CD4-positive, alpha-beta T cell treated with Interleukin-17A for 1 hour (primary cell): ENCODE measurements around the gene PTPRCAP.
A peak's percentile ranks its signal among the peaks of the same experiment; 100 is the strongest.

ENCODE experiments used
- DNase-seq: peaks from one replicate; pipeline ENCODE4 v3.0.0-alpha.2; 2020

Gene PTPRCAP

GRCh38 chr11:67464411-67465188 lies 27.1 kb upstream of the PTPRCAP start:
- DNase-seq: peak; percentile 96

DNA sequence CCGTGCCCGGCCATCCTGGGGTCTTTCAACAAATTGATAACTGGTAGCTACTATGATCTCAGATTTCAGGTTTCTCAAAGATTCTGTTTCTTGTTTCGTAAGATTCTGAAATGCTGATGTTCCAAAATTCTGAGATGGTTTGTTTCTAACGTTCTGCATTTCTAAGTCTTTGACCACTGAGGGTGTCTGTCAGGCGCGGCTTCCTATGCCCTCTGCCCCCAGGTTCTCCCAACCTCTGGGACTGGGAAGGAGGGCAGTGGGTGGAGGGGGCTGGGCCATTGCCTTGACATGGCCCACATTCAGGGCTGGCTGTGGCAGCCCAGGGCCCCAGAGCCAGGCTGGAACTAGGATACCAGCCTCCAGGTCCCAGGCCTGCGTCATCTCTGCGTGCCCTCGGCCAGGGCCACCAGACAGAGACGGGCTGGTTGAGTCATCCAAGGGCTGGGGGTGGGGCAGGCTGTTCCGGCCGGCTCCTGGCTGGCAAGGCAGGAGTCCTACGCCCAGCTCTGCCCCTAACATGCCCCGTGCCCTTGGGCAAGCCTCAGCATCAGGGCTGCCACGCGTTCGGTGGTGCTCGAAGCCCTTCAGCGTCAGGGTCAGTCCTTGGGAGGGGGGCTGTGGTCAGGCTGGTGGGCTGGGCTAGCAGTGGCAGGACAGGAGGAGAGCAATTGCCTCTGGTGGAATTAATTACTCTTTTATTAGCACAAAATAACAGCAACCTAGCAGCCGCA lies 26.4 kb upstream of the PTPRCAP start:
- DNase-seq: no peak

DNA sequence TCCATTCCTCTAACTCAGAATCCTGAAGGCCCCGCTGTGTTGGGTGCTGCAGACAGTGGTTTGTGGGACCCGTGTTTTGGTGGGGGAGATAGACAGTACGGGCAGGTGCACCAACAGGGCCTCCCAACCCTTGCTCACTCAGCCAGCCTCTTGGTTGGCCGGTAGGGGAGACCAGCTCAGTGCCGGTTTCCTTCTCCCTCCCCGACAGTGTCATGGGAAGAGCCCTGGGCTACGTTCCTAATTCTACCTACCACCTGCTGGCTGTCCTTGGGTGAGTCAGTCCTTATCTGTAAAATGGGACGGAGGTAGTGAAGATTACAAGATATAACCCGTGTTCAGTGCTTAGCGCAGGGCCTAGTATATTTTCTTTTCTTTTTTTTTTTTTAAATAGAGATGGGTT lies 25.7 kb upstream of the PTPRCAP start:
- no peak for DNase-seq

- no peak for DNase-seq
These were observed 20.8 kb upstream of the PTPRCAP start for GRCh38 chr11:67458266-67458665.

DNA sequence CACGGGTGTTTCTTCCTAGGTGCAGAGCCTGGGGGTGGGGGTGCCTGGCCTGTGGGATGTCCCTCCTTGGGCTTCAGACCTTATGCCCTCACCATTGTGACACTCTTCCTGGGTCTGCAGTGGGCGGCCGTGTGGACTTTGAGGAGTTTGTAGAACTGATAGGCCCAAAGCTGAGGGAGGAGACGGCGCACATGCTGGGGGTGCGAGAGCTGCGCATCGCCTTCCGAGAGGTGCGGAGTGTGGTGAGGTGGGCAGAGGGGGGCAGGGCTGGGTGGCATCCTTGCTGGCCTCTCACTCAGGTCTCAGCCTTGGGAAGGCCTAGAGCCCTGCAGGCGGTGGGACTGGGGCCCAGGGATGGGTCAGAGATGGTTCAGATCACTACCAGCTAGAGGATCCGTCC lies 20.0 kb upstream of the PTPRCAP start:
- no peak for DNase-seq

DNA sequence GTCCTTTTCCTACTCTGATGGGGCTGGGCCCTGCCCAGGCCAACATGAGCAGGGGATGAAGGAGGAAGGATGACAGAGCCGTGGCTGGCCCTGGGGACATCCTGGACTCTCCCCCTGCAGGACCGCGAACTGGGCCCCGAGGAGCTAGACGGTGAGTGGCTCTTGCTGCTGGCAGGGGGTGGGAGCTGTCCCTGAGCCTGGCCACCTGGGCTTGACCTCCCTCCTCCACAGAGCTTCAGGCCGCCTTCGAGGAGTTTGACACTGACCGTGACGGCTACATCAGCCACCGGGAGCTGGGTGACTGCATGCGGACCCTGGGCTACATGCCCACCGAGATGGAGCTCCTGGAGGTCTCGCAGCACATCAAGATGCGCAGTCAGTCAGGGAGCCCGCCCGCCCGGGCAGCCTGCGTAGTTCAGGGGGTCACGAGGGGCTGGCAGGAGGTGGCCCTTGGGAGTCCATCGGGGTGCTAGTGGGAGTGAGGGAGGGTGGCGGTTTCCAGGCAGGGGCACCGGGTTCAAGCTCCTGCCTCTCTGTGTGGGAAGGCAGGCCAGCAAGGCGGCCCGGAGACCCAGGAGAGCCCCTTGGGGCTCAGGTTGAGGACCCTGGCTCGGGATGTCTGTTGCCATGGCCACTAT lies 18.7 kb upstream of the PTPRCAP start:
- no peak for DNase-seq

DNA sequence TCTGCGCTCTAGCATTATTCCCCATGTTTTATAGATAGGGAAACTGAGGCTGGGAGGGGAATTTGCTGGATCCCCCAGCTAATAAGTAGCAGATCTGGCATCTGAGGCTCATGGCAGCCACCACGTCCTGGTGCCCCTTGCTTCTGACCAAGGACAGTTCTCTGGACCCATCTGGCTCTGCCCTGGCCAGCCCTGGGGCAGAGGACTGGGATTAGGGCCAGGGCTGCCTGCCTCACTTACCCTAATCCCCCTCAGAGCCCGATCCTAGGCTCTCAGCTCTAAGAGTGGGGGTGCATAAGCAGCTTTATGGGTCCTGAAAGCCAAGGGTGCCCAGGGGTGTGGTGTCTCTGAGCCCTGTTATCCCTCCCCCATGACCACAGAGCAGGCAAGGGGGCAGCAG lies 17.6 kb upstream of the PTPRCAP start, which contains the start of gene CABP4:
Gene CABP4 (plus strand): TSS at position 301 of the 400 bp plus-strand sequence. CDS start 70 bp downstream, at position 371.
- DNase-seq: no peak

DNA sequence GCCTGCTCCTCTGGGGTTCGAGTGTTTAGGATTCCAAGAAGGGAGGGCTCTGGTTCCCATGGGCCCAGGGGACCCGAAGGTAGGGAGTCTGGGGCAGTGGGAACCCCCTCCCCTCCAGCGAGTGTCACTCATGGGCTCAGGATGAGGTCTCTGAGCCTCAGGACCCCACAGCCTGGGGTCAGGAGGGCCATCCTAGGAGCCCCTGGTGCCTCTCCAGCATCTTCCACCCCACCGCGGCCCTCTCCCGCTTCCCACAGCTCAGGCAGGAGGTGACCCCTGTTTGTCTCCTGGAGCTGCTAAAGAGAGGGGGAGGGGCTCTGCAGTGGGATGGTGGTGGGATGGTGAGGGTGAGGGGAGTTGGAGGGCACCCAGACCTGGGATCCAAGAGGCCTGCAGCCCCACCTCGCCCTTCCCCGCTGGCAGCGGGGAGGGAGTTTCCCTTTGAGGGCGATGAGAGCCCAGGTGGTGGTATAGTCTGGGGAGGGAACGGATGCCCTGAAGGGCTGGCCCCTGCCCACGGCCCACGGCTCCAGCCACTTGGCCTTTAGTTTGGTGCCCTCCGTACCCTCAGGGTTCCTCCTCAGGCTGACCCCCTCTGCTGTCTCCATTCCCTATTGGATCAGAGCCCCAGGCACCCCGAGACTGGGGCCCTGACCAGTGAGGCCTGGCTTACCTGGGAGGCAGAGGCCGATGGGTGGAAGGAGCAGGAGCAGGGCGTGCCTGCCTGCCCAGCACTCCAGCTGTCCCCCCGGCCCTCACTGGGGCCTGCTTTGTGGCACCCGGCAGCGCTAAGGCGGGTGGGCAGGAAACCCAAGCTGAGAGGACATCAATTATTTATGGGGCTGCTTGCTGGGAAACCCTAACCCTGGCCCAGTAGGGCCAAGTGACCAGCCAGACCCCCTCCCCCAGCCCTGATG lies 16.6 kb upstream of the PTPRCAP start:
- no peak for DNase-seq

DNA sequence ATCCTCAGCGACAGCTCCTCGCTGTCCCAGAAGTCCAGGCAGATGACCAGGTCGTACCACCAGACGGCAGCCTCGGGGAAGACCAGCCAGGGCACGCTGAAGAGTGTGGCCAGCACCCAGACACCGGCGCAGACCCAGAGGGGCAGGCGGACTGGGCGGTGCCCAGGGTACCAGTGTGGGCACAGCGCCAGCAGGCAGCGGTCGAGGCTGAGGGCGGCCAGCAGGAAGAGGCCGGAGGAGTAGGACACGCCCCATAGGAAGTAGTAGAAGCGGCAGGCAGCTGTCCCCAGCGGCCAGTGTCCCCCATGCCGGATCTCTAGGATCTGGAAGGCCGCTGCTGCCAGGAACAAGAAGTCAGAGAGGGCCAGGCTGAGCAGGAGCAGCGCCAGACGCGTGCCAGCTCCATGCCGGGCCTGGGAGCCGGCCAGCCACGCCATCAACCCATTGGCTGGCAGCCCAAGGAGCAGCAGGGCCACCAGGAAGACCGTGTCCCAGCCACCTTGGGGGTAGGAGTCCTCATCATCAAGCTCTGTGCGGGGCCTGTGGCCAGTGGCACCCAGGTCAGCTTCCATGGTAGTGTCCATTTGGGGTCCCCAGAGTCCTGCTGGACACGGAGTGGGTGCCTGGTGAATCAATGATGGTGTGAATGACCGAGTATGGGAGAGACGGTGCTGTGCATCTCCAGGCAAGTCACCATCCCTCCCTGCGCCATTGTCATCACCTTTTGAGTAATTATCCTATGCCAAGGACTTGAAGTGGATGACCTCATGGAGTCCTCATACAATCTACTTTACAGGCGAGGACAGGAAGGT lies 14.9 kb upstream of the PTPRCAP start, which contains the start of gene GPR152:
Gene GPR152 (minus strand): TSS at position 589 of the 812 bp plus-strand sequence. CDS start 5 bp downstream, at position 584.
- DNase-seq: no peak

- DNase-seq: no peak
These were observed 14.1 kb upstream of the PTPRCAP start for GRCh38 chr11:67451658-67451976.

DNA sequence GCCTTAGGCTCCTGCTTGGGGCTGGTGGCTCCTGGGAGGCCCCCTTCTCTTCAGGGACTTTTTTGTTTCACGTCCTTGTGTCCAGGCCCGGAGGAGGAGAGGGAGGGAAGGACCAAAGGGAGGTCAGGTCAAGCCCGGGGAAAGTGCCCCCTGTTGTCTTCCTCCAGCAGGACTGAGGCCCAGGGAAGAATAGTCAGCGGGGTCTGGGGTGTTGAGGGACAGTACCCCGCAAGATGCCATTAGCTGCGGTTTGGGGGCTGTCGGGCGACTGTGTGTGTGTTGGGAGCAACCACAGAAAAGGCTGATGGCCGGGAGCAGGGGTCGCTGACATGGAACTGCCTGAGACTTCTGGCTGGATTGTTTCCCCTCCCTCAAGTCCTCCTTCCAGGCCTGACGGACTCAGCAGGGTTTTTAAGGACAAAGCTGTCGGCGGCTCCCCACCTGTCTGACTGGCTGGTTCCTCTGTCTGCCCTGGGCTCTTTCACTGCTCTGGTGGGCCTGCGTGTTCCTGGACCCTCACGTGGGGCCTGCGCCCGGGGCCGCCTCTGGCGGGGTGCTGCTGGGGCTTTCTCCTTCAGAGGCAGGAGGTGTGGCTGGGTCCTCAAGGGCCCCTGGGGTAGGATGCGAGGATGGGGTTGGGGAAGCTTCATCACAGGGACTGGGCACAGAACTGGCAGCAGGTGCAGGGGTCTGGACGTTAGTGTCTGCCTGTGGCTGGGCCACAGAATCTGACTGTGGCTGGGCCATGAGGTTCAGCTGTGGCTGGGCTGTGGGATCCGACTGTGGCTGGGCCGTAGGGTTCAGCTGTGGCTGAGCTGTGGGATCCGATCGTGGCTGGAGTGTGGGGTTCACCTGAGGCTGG lies 13.5 kb upstream of the PTPRCAP start:
- DNase-seq: no peak

- no peak for DNase-seq
These were observed 11.8 kb upstream of the PTPRCAP start for GRCh38 chr11:67449116-67449844.

- DNase-seq: no peak
These were observed 10.7 kb upstream of the PTPRCAP start for GRCh38 chr11:67448220-67448609.

GRCh38 chr11:67445515-67445914 lies 8.0 kb upstream of the PTPRCAP start:
- DNase-seq: no peak

DNA sequence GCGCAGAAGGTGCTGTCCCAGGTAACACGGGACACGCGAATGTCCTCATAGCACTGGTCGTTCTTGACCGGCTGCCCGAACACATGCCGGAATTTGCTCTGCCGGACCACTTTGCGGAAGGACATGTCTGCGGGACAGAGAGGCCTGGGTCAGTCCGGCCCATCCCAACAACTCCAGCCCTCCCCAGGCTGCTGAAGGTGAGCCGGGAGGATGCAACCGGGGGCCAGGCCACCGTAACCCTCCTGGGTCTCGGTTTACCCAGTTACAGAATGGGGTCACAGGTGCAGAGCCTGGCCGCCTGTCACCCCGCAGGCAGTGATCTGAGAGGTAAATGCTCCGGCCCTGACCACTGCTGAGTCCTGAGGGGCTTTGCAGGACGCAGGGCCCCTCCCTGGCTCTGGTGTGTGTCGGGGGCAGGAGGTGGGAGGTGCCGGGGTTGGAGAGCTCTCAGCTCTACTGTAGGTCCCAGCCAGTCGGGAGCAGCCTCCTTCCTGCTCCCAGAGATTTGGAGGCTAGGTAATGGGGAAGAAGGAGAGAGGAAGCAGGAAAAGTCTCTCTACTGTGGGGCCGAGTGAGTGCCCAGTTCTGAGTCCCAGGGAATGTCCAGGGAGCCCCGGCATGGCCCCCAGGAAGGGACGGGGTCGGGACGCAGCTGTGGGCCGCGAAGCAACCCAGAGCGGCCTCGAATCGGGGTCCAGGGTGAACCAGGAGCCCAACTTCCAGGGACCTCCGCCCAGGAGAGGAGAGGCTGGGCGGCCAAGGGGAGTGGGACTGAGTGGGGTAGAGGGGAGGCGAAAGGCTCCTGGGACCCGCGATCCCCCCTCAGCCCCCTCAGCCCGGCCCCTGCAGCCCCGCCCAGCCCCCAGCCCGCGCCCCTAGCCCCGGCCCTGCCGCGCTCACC lies 5.3 kb upstream of the PTPRCAP start:
- DNase-seq: peak; percentile 6

DNA sequence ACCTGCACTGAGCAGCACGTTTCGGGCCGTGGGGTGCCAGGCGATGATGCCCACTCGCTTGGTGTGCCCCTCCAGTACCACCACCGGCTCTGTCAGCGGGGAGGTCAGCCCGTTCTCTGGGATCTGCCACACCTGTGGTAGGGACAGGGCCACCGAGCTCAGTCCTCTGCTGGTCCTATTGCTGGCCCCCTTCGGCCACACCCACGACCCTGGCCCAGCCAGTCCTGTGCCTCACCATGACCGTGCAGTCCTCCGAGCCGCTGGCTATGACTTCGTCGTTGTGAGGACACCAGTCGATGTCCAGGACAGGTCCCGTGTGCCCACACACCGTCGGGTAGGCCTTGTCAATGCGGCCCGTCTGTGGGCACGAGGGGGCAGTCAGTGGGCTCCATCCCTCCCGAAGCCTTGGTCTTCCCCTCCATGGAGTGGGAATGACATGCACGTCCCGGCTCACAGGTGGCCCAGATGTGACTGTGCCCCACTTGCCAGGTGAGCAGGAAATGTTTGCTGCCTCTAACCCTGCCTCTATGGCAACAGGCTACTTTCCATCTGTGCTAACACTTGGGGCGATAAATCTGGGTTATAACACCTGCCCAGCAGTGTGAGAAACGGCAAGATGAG lies 4.4 kb upstream of the PTPRCAP start:
- DNase-seq: peak; percentile 53

- peak; percentile 16 for DNase-seq
These were observed 3.6 kb upstream of the PTPRCAP start for GRCh38 chr11:67441098-67441563.
